Fibroblast of lung (primary cell): ENCODE measurements around the gene KLHL25. TPM values are rescaled to one million over a fixed set of nuclear protein-coding genes. Genes with fewer than 3 reads are reported as not detected.

Experiments
- DNase-seq, 2 donors: peaks; one replicate each; pipeline versions ENCODE4 v3.0.0 to v3.0.0-alpha.2; 2010; ENCODE audit warnings: low read depth in 2 of 2
- H2AFZ ChIP-seq: 2 replicates; pipeline ENCODE4 v1.5.1; 2012; ENCODE audit warnings: low read length, control low read depth, inconsistent platforms
- H3K27ac ChIP-seq: 2 replicates; pipeline ENCODE4 v1.5.1; 2011; ENCODE audit warnings: low read length, control low read depth; ENCODE audit not compliant: insufficient read depth
- H3K27me3 ChIP-seq: 2 replicates; pipeline ENCODE4 v1.5.1; 2011; ENCODE audit warnings: mild to moderate bottlenecking, low read length; ENCODE audit not compliant: control insufficient read depth, insufficient read depth
- H3K36me3 ChIP-seq: 2 replicates; pipeline ENCODE4 v1.5.1; 2011; ENCODE audit warnings: low read length; ENCODE audit not compliant: control insufficient read depth, insufficient read depth
- H3K4me1 ChIP-seq: 2 replicates; pipeline ENCODE4 v1.5.1; 2011; ENCODE audit warnings: low read length; ENCODE audit not compliant: control insufficient read depth, insufficient read depth; ENCODE audit errors: extremely low read depth
- H3K4me2 ChIP-seq: 2 replicates; pipeline ENCODE4 v1.5.1; 2011; ENCODE audit warnings: low read length, control low read depth; ENCODE audit not compliant: insufficient read depth; ENCODE audit errors: extremely low read depth
- H3K4me3 ChIP-seq, 4 experiments: fragments of 200-600 bp in 1 of 4; sonication (generic) in 1 of 4; replicated peaks in 1 of 4; 2 replicates each; pipeline ENCODE4 v1.5.1; 2011 to 2016; ENCODE audit warnings: low read length in 4 of 4, low read depth in 3 of 4, mild to moderate bottlenecking in 3 of 4, control low read depth in 2 of 4, inconsistent platforms in 1 of 4, mixed read lengths in 1 of 4; ENCODE audit not compliant: insufficient read depth in 1 of 4; ENCODE audit errors: control extremely low read depth in 1 of 4
- H3K79me2 ChIP-seq: 2 replicates; pipeline ENCODE4 v1.5.1; 2012; ENCODE audit warnings: mild to moderate bottlenecking, low read length, inconsistent platforms; ENCODE audit not compliant: control insufficient read depth, insufficient read depth
- H3K9ac ChIP-seq: 2 replicates; pipeline ENCODE4 v1.5.1; 2011; ENCODE audit warnings: mild to moderate bottlenecking, low read length, control low read depth; ENCODE audit not compliant: insufficient read depth
- H3K9me3 ChIP-seq: 2 replicates; pipeline ENCODE4 v1.5.1; 2012; ENCODE audit warnings: low read depth, low read length; ENCODE audit not compliant: control insufficient read depth, insufficient read depth
- H4K20me1 ChIP-seq: 2 replicates; pipeline ENCODE4 v1.5.1; 2011; ENCODE audit warnings: low read length; ENCODE audit not compliant: control insufficient read depth, insufficient read depth; ENCODE audit errors: extremely low read depth
- CTCF ChIP-seq, 2 donors: IDR thresholded peaks in 1 of 2; conservative IDR thresholded peaks in 1 of 2; 1 replicate in 1 of 2; 2 replicates in 1 of 2; pipeline ENCODE4 v1.5.1; 2011 to 2012; ENCODE audit warnings: low read length in 2 of 2, control low read depth in 1 of 2, inconsistent platforms in 1 of 2, low read depth in 1 of 2, mild to moderate bottlenecking in 1 of 2
- EZH2 ChIP-seq: IDR thresholded peaks from 2 replicates; pipeline ENCODE4 v1.5.1; 2012; ENCODE audit warnings: low read length, control low read depth, mild to moderate bottlenecking; ENCODE audit errors: missing control alignments
- polyA minus RNA-seq: library from RNA; depleted of rRNA, polyadenylated mRNA; stranded (reverse); fragments of >200 nt; gene quantifications from 2 replicates; pipeline ENCODE4 v1.2.3, GENCODE V29; 2011; ENCODE audit warnings: low replicate concordance
- polyA plus RNA-seq, 2 donors: library from polyadenylated mRNA; depleted of rRNA in 1 of 2; stranded (reverse) in 1 of 2; unstranded in 1 of 2; fragments of >200 nt; gene quantifications; 2 replicates each; pipeline ENCODE4 v1.2.1, GENCODE V29; 2011 to 2012; ENCODE audit warnings: missing spikeins in 1 of 2
- total RNA-seq: library from RNA; depleted of rRNA; stranded (reverse); fragments of >200 nt; gene quantifications from 2 replicates; pipeline ENCODE4 v1.2.1, GENCODE V29; 2014

KLHL25 gene
- total RNA-seq (5.4 TPM in 2 replicates), polyA plus RNA-seq (1.4 and 1.6 TPM in 2 replicates), polyA minus RNA-seq (6.0 and 9.6 TPM in 2 replicates)
- 1.7 and 2.0 TPM in 2 replicates for polyA plus RNA-seq (2012)

GRCh38 chr15:85794598-85795336 lies at the start of gene KLHL25:
KLHL25 (minus strand) TSS chr15:85794925; CDS start chr15:85769810, 25,115 bp downstream.
- Histone ChIP-seq H3K4me1 (no peaks in the 10 kb centered on the region), H3K4me3 (peak within 1 kb of the TSS; percentile 48 to 67 (median 62)), H3K4me2 (peak within 1 kb of the TSS; percentile 96), H3K27ac (peak within 1 kb of the TSS; percentile 54), H3K79me2 (peaks cover 10% of the 10 kb centered on the region), H2AFZ (peak within 1 kb of the TSS; percentile 94), H3K36me3 (no peaks in the 10 kb centered on the region), H3K27me3 (peaks cover 6% of the 10 kb centered on the region), H4K20me1 (no peaks in the 10 kb centered on the region), H3K9me3 (no peaks in the 10 kb centered on the region), H3K9ac (peak within 1 kb of the TSS; percentile 70)
- DNase-seq, result peak; percentile 93 to 94
- TF ChIP-seq EZH2 (no peak), CTCF (conservative IDR thresholded peaks at IDR 0.05 in 1 of 2, IDR thresholded peaks at IDR 0.05 in 1 of 2; ENCODE audit: low read depth in 1 of 2, low read length in 2 of 2) (no peak)

GRCh38 chr15:85840802-85841152 lies 46.1 kb upstream of the KLHL25 start:
- TF ChIP-seq EZH2 (no peak), CTCF (conservative IDR thresholded peaks at IDR 0.05 in 1 of 2, IDR thresholded peaks at IDR 0.05 in 1 of 2; ENCODE audit: low read depth in 1 of 2, low read length in 2 of 2) (no peak)
- Histone ChIP-seq H4K20me1 (no peaks in the 10 kb centered on the region), H3K4me1 (no peaks in the 10 kb centered on the region), H3K9ac (no peak overlapping the region), H3K4me3 (peak overlapping the region; percentile 34 to 55 (median 48)), H3K27ac (no peak overlapping the region), H3K36me3 (no peaks in the 10 kb centered on the region), H3K27me3 (peaks cover 4% of the 10 kb centered on the region), H3K9me3 (no peaks in the 10 kb centered on the region), H3K79me2 (no peaks in the 10 kb centered on the region), H3K4me2 (peak overlapping the region; percentile 95), H2AFZ (no peak overlapping the region)
- DNase-seq, result no peak

GRCh38 chr15:85840079-85840801 lies 45.5 kb upstream of the KLHL25 start:
- peak; percentile 47 to 53 for DNase-seq
- no peak overlapping the region for H3K27ac ChIP-seq
- peak overlapping the region; percentile 84 for H2AFZ ChIP-seq
- H3K4me3 ChIP-seq, result peak overlapping the region; percentile 34 to 55 (median 48)
- no peak for TF ChIP-seq EZH2
- TF ChIP-seq CTCF (conservative IDR thresholded peaks at IDR 0.05 in 1 of 2, IDR thresholded peaks at IDR 0.05 in 1 of 2; ENCODE audit: low read depth in 1 of 2, low read length in 2 of 2), result peak; percentile 73 to 84
- H3K36me3 ChIP-seq, result no peaks in the 10 kb centered on the region
- no peak overlapping the region for H3K9ac ChIP-seq
- no peaks in the 10 kb centered on the region for H4K20me1 ChIP-seq
- H3K4me2 ChIP-seq, result peak overlapping the region; percentile 95
- H3K9me3 ChIP-seq, result no peaks in the 10 kb centered on the region
- no peaks in the 10 kb centered on the region for H3K4me1 ChIP-seq
- peaks cover 3% of the 10 kb centered on the region for H3K27me3 ChIP-seq
- H3K79me2 ChIP-seq, result no peaks in the 10 kb centered on the region
